Esophagus squamous epithelium (tissue), 5 donors: Measurements from ENCODE around the gene KIAA0753. TPM values are rescaled to one million over a fixed set of nuclear protein-coding genes. Genes with fewer than 3 reads are reported as not detected.

Experiments
- DNase-seq: peaks from one replicate; lab custom pipeline; 2025; lab: John Stamatoyannopoulos, UW
- H3K27ac ChIP-seq, 4 donors: fragments of 200-600 bp; sonication (generic); one replicate each; pipeline ENCODE4 v1.5.1; 2016 to 2019; ENCODE audit warnings: mild to moderate bottlenecking in 1 of 4
- H3K27me3 ChIP-seq, 4 donors: fragments of 200-600 bp; sonication (generic); 1 replicate in 3 of 4; 2 replicates in 1 of 4; pipeline versions ENCODE4 v1.5.1 to v1.6.0; 2017 to 2021; ENCODE audit warnings: antibody characterized with exemption in 1 of 4
- H3K36me3 ChIP-seq, 3 donors: fragments of 200-600 bp; sonication (generic); one replicate each; pipeline ENCODE4 v1.5.1; 2016 to 2019
- H3K4me1 ChIP-seq, 3 donors: fragments of 200-600 bp; sonication (generic); one replicate each; pipeline ENCODE4 v1.5.1; 2017 to 2019
- H3K4me3 ChIP-seq, 4 donors: fragments of 200-600 bp; sonication (generic); 1 replicate in 3 of 4; 2 replicates in 1 of 4; pipeline ENCODE4 v1.5.1; 2016 to 2019; ENCODE audit warnings: mild to moderate bottlenecking in 2 of 4, moderate library complexity in 1 of 4
- H3K9me3 ChIP-seq, 3 donors: fragments of 200-600 bp; sonication (generic); one replicate each; pipeline ENCODE4 v1.5.1; 2016 to 2019
- POLR2A ChIP-seq, 4 donors: fragments of 450-650 bp; IDR thresholded peaks; one replicate each; pipeline ENCODE4 v1.6.1; 2017; ENCODE audit warnings: antibody characterized with exemption in 4 of 4, mild to moderate bottlenecking in 4 of 4, moderate library complexity in 3 of 4
- WGBS, 2 donors: methylation state at CpG; one replicate each; pipeline ENCODE4 v1.1.5; 2018; 5-methylcytosine and 5-hydroxymethylcytosine counted together
- intact Hi-C: fragments of 100-400 bp; cut with DNase I; formaldehyde crosslinking; loops from one replicate; pipeline ENCODE4 v1.15.0; 2022
- total RNA-seq, 4 donors: library from RNA; depleted of rRNA; stranded (reverse); fragments of >200 nt; gene quantifications; one replicate each; pipeline ENCODE4 v1.1.0, GENCODE V29; 2016
- TF ChIP-seq, protein P1 (sequence below), 6 experiments: fragments of 450-650 bp in 4 of 6; fragments of 200-600 bp in 2 of 6; sonication (generic) in 2 of 6; IDR thresholded peaks; one replicate each; pipeline ENCODE4 v1.5.1; 2016 to 2019; ENCODE audit warnings: antibody characterized with exemption in 6 of 6, mild to moderate bottlenecking in 4 of 6, moderate library complexity in 4 of 6
- donor health status: DM: yes; HTN: yes; CAD: no.

The KIAA0753 gene
- total RNA-seq, 4 donors from 2014 or later: 8.1 to 17.4 (median 11.4) TPM

DNA sequence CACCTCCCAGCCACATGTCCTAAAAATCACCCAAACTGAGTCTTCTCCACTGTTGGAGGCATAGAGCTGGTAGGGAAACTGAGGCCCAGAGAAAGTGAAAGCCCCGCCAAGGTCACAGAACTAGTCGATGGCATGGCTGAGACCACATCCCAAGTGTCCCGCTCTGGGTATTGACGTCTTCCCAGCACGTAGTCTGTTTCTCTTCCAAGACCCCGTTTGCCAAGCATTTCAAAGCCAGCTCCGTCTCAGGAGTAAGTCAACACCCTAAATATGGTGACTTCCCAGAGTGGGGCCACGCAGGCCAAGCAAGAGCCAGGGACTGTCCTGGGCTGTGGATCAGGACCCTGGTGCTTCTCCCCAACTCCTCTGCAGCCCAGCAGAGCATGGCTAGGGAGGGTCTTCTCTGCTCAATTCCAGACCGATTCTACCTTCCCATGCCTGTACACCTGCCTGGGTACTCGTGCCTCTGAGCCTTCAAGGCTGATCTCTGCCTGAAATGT, 103.9 kb downstream of the KIAA0753 start:
- no peak overlapping the region for H3K27ac ChIP-seq
- TF ChIP-seq, protein P1, sequence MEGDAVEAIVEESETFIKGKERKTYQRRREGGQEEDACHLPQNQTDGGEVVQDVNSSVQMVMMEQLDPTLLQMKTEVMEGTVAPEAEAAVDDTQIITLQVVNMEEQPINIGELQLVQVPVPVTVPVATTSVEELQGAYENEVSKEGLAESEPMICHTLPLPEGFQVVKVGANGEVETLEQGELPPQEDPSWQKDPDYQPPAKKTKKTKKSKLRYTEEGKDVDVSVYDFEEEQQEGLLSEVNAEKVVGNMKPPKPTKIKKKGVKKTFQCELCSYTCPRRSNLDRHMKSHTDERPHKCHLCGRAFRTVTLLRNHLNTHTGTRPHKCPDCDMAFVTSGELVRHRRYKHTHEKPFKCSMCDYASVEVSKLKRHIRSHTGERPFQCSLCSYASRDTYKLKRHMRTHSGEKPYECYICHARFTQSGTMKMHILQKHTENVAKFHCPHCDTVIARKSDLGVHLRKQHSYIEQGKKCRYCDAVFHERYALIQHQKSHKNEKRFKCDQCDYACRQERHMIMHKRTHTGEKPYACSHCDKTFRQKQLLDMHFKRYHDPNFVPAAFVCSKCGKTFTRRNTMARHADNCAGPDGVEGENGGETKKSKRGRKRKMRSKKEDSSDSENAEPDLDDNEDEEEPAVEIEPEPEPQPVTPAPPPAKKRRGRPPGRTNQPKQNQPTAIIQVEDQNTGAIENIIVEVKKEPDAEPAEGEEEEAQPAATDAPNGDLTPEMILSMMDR (IDR thresholded peaks at IDR 0.05): no peak

DNA sequence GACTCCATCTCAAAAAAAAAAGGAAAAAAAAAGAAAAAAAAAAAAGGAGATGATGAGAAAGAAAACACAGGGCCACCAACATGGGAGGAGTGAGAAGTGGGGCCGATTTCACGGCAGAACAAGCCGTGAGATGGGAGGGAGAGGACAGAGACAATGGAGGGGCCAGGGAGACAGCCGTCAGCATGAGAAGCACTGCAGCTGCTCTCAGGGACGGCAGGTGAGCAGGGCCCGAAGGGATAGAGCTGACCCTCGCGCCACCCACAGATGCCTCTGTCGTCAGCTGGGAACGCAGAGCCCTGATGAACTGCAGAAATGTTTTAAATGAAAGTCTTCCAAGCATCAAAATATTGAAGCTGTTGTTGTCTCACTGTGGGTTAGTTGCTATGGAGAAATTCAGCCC, 104.5 kb downstream of the KIAA0753 start:
- TF ChIP-seq, protein P1 (IDR thresholded peaks at IDR 0.05): no peak
- no peak for TF ChIP-seq POLR2A (IDR thresholded peaks at IDR 0.05)
- H3K36me3 ChIP-seq: peaks cover 0 to 86% (median 0%) of the 10 kb centered on the region in 3 donors
- H3K9me3 ChIP-seq: no peaks in the 10 kb centered on the region
- no peak for DNase-seq
- no peaks in the 10 kb centered on the region for H3K27me3 ChIP-seq
- H3K4me1 ChIP-seq: no peaks in the 10 kb centered on the region
- 81 to 85% methylated on average over 10 of the region's 10 CpGs for WGBS, 2 donors
- no peak overlapping the region for H3K4me3 ChIP-seq
- intact Hi-C loops: no loop called here
- no peak overlapping the region for H3K27ac ChIP-seq

More for the DNA sequence above, 103.9 kb downstream of the KIAA0753 start:
- Histone ChIP-seq H3K36me3 (peaks cover 0 to 83% (median 0%) of the 10 kb centered on the region in 3 donors), H3K4me1 (no peaks in the 10 kb centered on the region), H3K4me3 (no peak overlapping the region), H3K27me3 (no peaks in the 10 kb centered on the region), H3K9me3 (no peaks in the 10 kb centered on the region)
- intact Hi-C loops: no loop called here
- WGBS, 2 donors: 87 to 92% methylated on average over 7 to 9 of the region's 10 CpGs
- no peak for DNase-seq

DNA sequence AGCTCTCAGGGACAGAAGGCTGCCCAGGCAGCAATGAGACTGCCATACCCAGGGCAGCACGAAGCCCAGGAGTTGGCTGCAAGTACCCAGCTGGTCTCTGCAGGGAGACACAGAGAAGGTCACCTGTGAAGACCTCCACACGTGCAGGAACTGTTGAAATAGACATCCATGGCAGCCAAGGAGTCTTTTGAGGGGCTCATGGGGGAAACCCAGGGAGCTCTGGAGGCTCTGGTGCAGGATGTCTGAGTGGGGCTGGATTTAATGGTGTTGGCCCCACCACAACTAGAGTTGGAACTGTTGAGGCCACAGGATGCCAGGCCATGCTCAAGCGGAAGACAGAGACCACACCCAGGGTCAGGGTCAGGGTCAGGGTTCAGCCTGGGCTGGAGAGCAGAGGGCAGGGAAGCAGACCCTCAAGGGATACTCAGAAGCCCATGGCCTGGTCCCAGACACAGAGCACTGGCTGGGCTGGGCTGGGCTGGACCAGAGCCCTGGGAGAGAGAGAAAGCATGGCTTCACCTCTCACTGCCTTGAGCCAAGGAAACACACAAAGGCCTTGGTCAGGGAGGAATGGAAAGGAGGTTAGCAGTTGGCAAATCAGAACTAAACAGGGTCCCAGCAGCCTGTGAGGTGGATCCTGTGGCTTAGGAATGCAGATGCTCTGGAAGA, 105.5 kb downstream of the KIAA0753 start:
- no peak for TF ChIP-seq POLR2A (IDR thresholded peaks at IDR 0.05)
- TF ChIP-seq, protein P1 (IDR thresholded peaks at IDR 0.05): no peak
- Histone ChIP-seq H3K27ac (no peak overlapping the region), H3K4me1 (no peaks in the 10 kb centered on the region), H3K4me3 (no peak overlapping the region), H3K9me3 (no peaks in the 10 kb centered on the region), H3K36me3 (peaks cover 0 to 87% (median 0%) of the 10 kb centered on the region in 3 donors), H3K27me3 (no peaks in the 10 kb centered on the region)
- no peak for DNase-seq
- intact Hi-C loops: no loop called here
- 77% methylated on average over 2 of the region's 3 CpGs; no CpG with 5 or more reads in 1 of the 2 donors for WGBS, 2 donors

DNA sequence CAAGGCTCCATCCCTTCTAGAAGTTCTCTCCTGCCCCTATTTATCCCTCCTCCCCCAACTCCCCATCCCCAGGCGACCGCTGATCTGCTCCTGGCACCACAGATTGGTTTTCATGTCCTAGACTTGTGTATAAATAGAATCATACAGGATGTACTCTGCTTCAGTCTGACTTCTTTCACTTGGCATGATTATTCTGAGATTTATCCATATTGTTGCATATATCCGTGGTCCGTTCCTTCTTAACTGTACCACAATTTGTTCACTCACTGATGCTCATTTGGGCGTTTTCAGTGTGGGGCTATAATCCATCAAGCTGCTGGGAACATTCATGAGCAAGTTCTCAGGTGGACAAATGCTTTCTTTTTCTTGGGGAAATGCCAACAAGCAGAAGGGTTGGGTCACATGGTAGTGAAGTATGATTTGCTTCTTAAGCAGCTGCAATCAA, 108.0 kb downstream of the KIAA0753 start:
- Histone ChIP-seq H3K4me1 (no peaks in the 10 kb centered on the region), H3K27ac (no peak overlapping the region), H3K4me3 (no peak overlapping the region), H3K27me3 (no peaks in the 10 kb centered on the region), H3K36me3 (peaks cover 0 to 86% (median 0%) of the 10 kb centered on the region in 3 donors), H3K9me3 (no peaks in the 10 kb centered on the region)
- TF ChIP-seq POLR2A (IDR thresholded peaks at IDR 0.05): no peak
- TF ChIP-seq, protein P1 (IDR thresholded peaks at IDR 0.05): no peak
- no peak for DNase-seq
- intact Hi-C loops: no loop called here
- 70 to 78% methylated on average over 5 of the region's 5 CpGs for WGBS, 2 donors

DNA sequence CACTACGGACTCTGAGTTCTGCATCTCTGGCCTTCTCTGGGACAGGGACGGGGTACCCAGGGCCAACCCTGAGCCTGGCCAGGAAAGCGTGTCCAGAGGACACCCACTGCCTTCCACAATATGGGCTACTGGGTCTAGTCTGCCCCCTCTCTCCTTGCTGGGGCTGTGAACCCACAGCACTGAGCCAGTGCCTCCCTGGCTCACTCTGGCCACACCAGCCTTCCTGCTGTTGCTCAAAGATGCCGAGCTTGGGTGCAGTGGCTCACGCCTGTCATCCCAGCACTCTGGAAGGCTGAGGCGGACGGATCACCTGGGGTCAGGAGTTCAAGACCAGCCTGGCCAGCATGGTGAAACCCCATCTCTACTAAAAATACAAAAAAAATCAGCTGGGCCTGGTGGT, 108.9 kb downstream of the KIAA0753 start:
- Histone ChIP-seq H3K27ac (no peak overlapping the region), H3K27me3 (no peaks in the 10 kb centered on the region), H3K4me3 (no peak overlapping the region), H3K9me3 (no peaks in the 10 kb centered on the region), H3K4me1 (no peaks in the 10 kb centered on the region), H3K36me3 (peaks cover 0 to 78% (median 0%) of the 10 kb centered on the region in 3 donors)
- no peak for TF ChIP-seq POLR2A (IDR thresholded peaks at IDR 0.05)
- TF ChIP-seq, protein P1 (IDR thresholded peaks at IDR 0.05): no peak
- no peak for DNase-seq
- WGBS, 2 donors: 84 to 85% methylated on average over 2 to 6 of the region's 7 CpGs
- intact Hi-C loops: no loop called here
